GM18519 (cell line): ENCODE data around the gene ATP11A.

Experiments
- ATAC-seq: cut with Tn5 transposase; IDR thresholded peaks from one replicate; pipeline ENCODE4 v1.9.1; 2021; ENCODE audit warnings: mild to moderate bottlenecking, moderate library complexity; ENCODE audit not compliant: unreplicated experiment, low FRiP score

The ATP11A gene

GRCh38 chr13:112689303-112690245, at the start of gene ATP11A:
Gene ATP11A (plus strand): TSS chr13:112690038. CDS start chr13:112690417, 379 bp downstream.
- peak; percentile 59 for ATAC-seq

GRCh38 chr13:112641456-112642089, 48.3 kb upstream of the ATP11A start:
- no peak for ATAC-seq

- no peak for ATAC-seq
These were observed 47.8 kb upstream of the ATP11A start for GRCh38 chr13:112642090-112642460.

- ATAC-seq = no peak
These were observed 45.9 kb upstream of the ATP11A start for GRCh38 chr13:112643759-112644459.

GRCh38 chr13:112645327-112645914, 44.4 kb upstream of the ATP11A start:
- ATAC-seq = no peak

- ATAC-seq = no peak
These were observed 42.6 kb upstream of the ATP11A start for GRCh38 chr13:112647256-112647655.

GRCh38 chr13:112648101-112648500, 41.7 kb upstream of the ATP11A start:
- ATAC-seq = no peak

GRCh38 chr13:112648966-112649690, 40.7 kb upstream of the ATP11A start:
- ATAC-seq = no peak

GRCh38 chr13:112651311-112651710, 38.5 kb upstream of the ATP11A start:
- ATAC-seq = no peak

GRCh38 chr13:112651750-112652511, 37.9 kb upstream of the ATP11A start:
- ATAC-seq = no peak

GRCh38 chr13:112652512-112653070, 37.2 kb upstream of the ATP11A start:
- no peak for ATAC-seq

GRCh38 chr13:112653071-112653470, 36.8 kb upstream of the ATP11A start:
- no peak for ATAC-seq

- no peak for ATAC-seq
These were observed 33.9 kb upstream of the ATP11A start for GRCh38 chr13:112655913-112656312.

- no peak for ATAC-seq
These were observed 31.9 kb upstream of the ATP11A start for GRCh38 chr13:112657850-112658445.

- ATAC-seq = no peak
These were observed 31.0 kb upstream of the ATP11A start for GRCh38 chr13:112658808-112659207.

- ATAC-seq = no peak
These were observed 28.5 kb upstream of the ATP11A start for GRCh38 chr13:112661291-112661690.

- ATAC-seq = no peak
These were observed 25.2 kb upstream of the ATP11A start for GRCh38 chr13:112664501-112665203.

GRCh38 chr13:112668924-112669323, 20.9 kb upstream of the ATP11A start:
- no peak for ATAC-seq
